ENCODE results near the gene LAGE3.

Gene LAGE3

DNA sequence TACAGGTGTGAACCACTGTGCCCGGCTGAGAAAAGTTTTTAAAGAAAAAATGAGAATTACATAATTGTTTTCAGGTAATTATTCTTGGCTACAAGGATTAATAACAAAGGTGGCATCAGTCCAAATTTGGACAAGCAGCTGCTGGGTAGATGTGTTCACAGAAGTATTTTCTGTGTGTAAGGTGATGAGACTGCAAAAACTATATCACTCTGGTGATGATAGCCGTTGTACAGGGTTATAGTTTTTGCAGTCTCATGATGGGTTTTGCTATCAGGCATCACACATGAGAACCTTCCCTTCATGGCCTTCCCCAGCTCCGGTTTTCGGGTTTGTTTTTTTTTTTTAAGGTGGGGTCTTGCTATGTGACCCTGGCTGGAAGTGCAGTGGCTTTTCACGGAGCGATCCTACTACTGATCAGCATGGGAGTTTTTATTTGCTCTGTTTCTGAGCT is 16.4 kb upstream of the LAGE3 start:
- no peaks in the 10 kb centered on the region for H3K9me2 ChIP-seq (ENCODE audit: low read depth, low read length)
- no peaks in the 10 kb centered on the region for H3K27me3 ChIP-seq (ENCODE audit: insufficient read depth, low read length)
- H3K36me3 ChIP-seq (ENCODE audit: insufficient read depth, low read length), result no peaks in the 10 kb centered on the region
- no peaks in the 10 kb centered on the region for H4K20me1 ChIP-seq (ENCODE audit: insufficient read depth, low read length)
- no peak overlapping the region for H2AFZ ChIP-seq (ENCODE audit: low read length)
- no peaks in the 10 kb centered on the region for H3K79me2 ChIP-seq (ENCODE audit: insufficient read depth, low read length)
- no peak overlapping the region for H3K27ac ChIP-seq (ENCODE audit: low read depth, low read length, poor library complexity, severe bottlenecking)
- TF ChIP-seq CTCF (IDR thresholded peaks at IDR 0.05; ENCODE audit: low read length) (no peak), EZH2 (IDR thresholded peaks at IDR 0.05; ENCODE audit: borderline replicate concordance, low read length) (no peak)
- no peak overlapping the region for H3K4me2 ChIP-seq (ENCODE audit: low read length)
- peaks cover 12% of the 10 kb centered on the region for H3K4me1 ChIP-seq (ENCODE audit: insufficient read depth, low read length, severe bottlenecking)
- no peak overlapping the region for H3K4me3 ChIP-seq (ENCODE audit: low read depth, low read length, poor library complexity, severe bottlenecking)
- no peaks in the 10 kb centered on the region for H3K9me3 ChIP-seq (ENCODE audit: low read length)
- H3F3A ChIP-seq (ENCODE audit: insufficient read depth, low read length), result no peaks in the 10 kb centered on the region
- H3K9ac ChIP-seq (ENCODE audit: low read length), result no peak overlapping the region

GRCh38 chrX:154494715-154495114 is 15.6 kb upstream of the LAGE3 start:
- Histone ChIP-seq H3K4me3 (ENCODE audit: low read depth, low read length, poor library complexity, severe bottlenecking) (no peak overlapping the region), H3K27me3 (ENCODE audit: insufficient read depth, low read length) (no peaks in the 10 kb centered on the region), H4K20me1 (ENCODE audit: insufficient read depth, low read length) (no peaks in the 10 kb centered on the region), H3K27ac (ENCODE audit: low read depth, low read length, poor library complexity, severe bottlenecking) (no peak overlapping the region), H3K9me2 (ENCODE audit: low read depth, low read length) (no peaks in the 10 kb centered on the region), H2AFZ (ENCODE audit: low read length) (no peak overlapping the region), H3F3A (ENCODE audit: insufficient read depth, low read length) (no peaks in the 10 kb centered on the region), H3K79me2 (ENCODE audit: insufficient read depth, low read length) (no peaks in the 10 kb centered on the region), H3K36me3 (ENCODE audit: insufficient read depth, low read length) (no peaks in the 10 kb centered on the region), H3K4me1 (ENCODE audit: insufficient read depth, low read length, severe bottlenecking) (peaks cover 14% of the 10 kb centered on the region), H3K4me2 (ENCODE audit: low read length) (no peak overlapping the region), H3K9ac (ENCODE audit: low read length) (no peak overlapping the region), H3K9me3 (ENCODE audit: low read length) (no peaks in the 10 kb centered on the region)
- TF ChIP-seq EZH2 (IDR thresholded peaks at IDR 0.05; ENCODE audit: borderline replicate concordance, low read length) (no peak), CTCF (IDR thresholded peaks at IDR 0.05; ENCODE audit: low read length) (no peak)

DNA sequence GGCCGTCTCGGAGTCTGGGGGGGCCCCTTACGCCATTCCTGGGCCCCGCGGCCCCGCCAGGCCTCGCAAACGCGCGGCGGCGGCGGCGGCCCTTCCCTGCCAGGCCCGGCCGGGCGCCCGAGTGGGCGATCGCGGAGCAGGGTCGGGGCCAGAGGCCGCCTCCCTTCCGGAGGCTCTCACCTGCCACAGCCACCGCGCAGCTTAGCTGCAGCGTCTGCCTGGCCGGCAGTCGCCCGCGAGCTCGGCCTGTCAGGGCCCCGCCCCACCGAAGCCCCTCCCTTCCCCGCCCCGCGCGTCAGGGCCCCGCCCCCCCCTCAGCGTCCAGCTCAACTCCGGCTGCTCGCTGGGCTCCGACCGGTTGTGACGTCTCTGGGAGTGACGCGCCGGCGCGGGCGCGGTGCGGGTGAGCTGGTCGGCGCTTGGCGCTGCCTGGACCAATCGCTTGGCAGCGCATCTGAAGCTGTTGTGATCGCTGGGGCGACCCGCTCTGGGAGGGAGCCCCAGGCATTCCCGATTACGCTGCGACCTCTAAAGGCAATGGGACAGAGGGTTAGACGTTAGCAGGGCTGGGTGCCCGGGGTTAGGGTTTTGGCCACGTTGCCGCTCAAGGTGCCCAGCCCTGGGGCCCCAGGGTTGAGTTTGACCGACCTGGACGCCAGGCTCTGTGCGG is 11.5 kb upstream of the LAGE3 start, which contains the start of gene SLC10A3:
Gene SLC10A3, minus strand, starts transcription at position 216 of the 670 bp plus-strand sequence. CDS start 1,689 bp downstream, outside the sequence.
- H3F3A ChIP-seq (ENCODE audit: insufficient read depth, low read length), result no peaks in the 10 kb centered on the region
- H2AFZ ChIP-seq (ENCODE audit: low read length), result no peak within 1 kb of the TSS
- TF ChIP-seq EZH2 (IDR thresholded peaks at IDR 0.05; ENCODE audit: borderline replicate concordance, low read length), result no peak
- no peak for TF ChIP-seq CTCF (IDR thresholded peaks at IDR 0.05; ENCODE audit: low read length)
- H3K9ac ChIP-seq (ENCODE audit: low read length), result peak within 1 kb of the TSS; percentile 92
- H3K79me2 ChIP-seq (ENCODE audit: insufficient read depth, low read length), result no peaks in the 10 kb centered on the region
- peak within 1 kb of the TSS; percentile 99 for H3K4me2 ChIP-seq (ENCODE audit: low read length)
- H3K4me1 ChIP-seq (ENCODE audit: insufficient read depth, low read length, severe bottlenecking), result peaks cover 20% of the 10 kb centered on the region
- H3K36me3 ChIP-seq (ENCODE audit: insufficient read depth, low read length), result no peaks in the 10 kb centered on the region
- no peaks in the 10 kb centered on the region for H3K27me3 ChIP-seq (ENCODE audit: insufficient read depth, low read length)
- peak within 1 kb of the TSS; percentile 30 for H3K27ac ChIP-seq (ENCODE audit: low read depth, low read length, poor library complexity, severe bottlenecking)
- H3K9me2 ChIP-seq (ENCODE audit: low read depth, low read length), result no peaks in the 10 kb centered on the region
- no peaks in the 10 kb centered on the region for H4K20me1 ChIP-seq (ENCODE audit: insufficient read depth, low read length)
- H3K9me3 ChIP-seq (ENCODE audit: low read length), result no peaks in the 10 kb centered on the region
- H3K4me3 ChIP-seq (ENCODE audit: low read depth, low read length, poor library complexity, severe bottlenecking), result peak within 1 kb of the TSS; percentile 87
